IMR-90 (cell line): ENCODE measurements around the gene CARMIL1. TPM values are rescaled to one million over a fixed set of nuclear protein-coding genes. Genes with fewer than 3 reads are reported as not detected.

ENCODE experiments used
- ATAC-seq: fragments of 200-7000 bp; cut with Tn5 transposase; 2 replicates; pipeline ENCODE4 v1.9.1; 2020; ENCODE audit warnings: low read depth, mild to moderate bottlenecking, moderate library complexity
- BruUV-seq: library from RNA; stranded (reverse); fragments of 400-500 nt; replicated peaks from 2 replicates; lab custom pipeline; 2021; lab: Mats Ljungman, UMichigan
- CTCF ChIA-PET: fragments of 300-600 bp; formaldehyde crosslinking; extraction: SDS; loops from one replicate; lab custom pipeline; 2021; ENCODE audit warnings: antibody characterized with exemption; lab: Yijun Ruan, JAX
- POLR2A ChIA-PET: fragments of 300-600 bp; sonication (Branson Sonifier 250); formaldehyde crosslinking; loops from one replicate; lab custom pipeline; 2022; ENCODE audit warnings: antibody characterized with exemption; ENCODE audit not compliant: unreplicated experiment; lab: Charles Lee
- DNase-seq: peaks from one replicate; pipeline ENCODE4 v3.0.0; 2013
- H2AFZ ChIP-seq: replicated peaks from 2 replicates; pipeline ENCODE3; 2013; ENCODE audit warnings: low read length, mild to moderate bottlenecking; ENCODE audit not compliant: poor library complexity
- H2AK5ac ChIP-seq: 2 replicates; pipeline ENCODE4 v1.6.1; 2013; ENCODE audit warnings: low read depth, low read length, inconsistent platforms
- H2AK9ac ChIP-seq: replicated peaks from 2 replicates; pipeline ENCODE3; 2013; ENCODE audit warnings: mild to moderate bottlenecking, low read depth, low read length, moderate library complexity; ENCODE audit not compliant: poor library complexity
- H2BK120ac ChIP-seq: 2 replicates; pipeline ENCODE4 v1.6.1; 2013; ENCODE audit warnings: low read depth, low read length, inconsistent platforms
- H2BK15ac ChIP-seq: 3 replicates; pipeline ENCODE4 v1.6.1; 2013; ENCODE audit warnings: low read depth, low read length, inconsistent platforms
- H2BK20ac ChIP-seq: 2 replicates; pipeline ENCODE4 v1.6.1; 2013; ENCODE audit warnings: low read depth, mild to moderate bottlenecking, inconsistent platforms, low read length, moderate library complexity
- H2BK5ac ChIP-seq: 2 replicates; pipeline ENCODE4 v1.6.1; 2013; ENCODE audit warnings: mild to moderate bottlenecking, low read depth, low read length, inconsistent platforms; ENCODE audit not compliant: poor library complexity, severe bottlenecking
- H3K14ac ChIP-seq: replicated peaks from 2 replicates; pipeline ENCODE4 v1.6.1; 2013; ENCODE audit warnings: low read depth, low read length, inconsistent platforms
- H3K18ac ChIP-seq: 2 replicates; pipeline ENCODE4 v1.6.1; 2013; ENCODE audit warnings: low read depth, low read length, control low read depth
- H3K23ac ChIP-seq: 2 replicates; pipeline ENCODE4 v1.6.1; 2013; ENCODE audit warnings: low read depth, low read length, inconsistent platforms
- H3K27ac ChIP-seq: 2 replicates; pipeline ENCODE4 v1.5.1; 2013; ENCODE audit warnings: mild to moderate bottlenecking, control low read depth, low read length; ENCODE audit not compliant: insufficient read depth
- H3K27me3 ChIP-seq: 2 replicates; pipeline ENCODE4 v1.6.1; 2013; ENCODE audit warnings: low read length; ENCODE audit not compliant: control insufficient read depth, insufficient read depth
- H3K36me3 ChIP-seq: 2 replicates; pipeline ENCODE4 v1.6.1; 2013; ENCODE audit warnings: low read length, mixed read lengths; ENCODE audit not compliant: control insufficient read depth, insufficient read depth
- H3K4ac ChIP-seq: 2 replicates; pipeline ENCODE4 v1.6.1; 2013; ENCODE audit warnings: low read depth, low read length, inconsistent platforms
- H3K4me1 ChIP-seq: 2 replicates; pipeline ENCODE4 v1.6.1; 2013; ENCODE audit warnings: low read length, mixed read lengths; ENCODE audit not compliant: control insufficient read depth, insufficient read depth
- H3K4me2 ChIP-seq: 2 replicates; pipeline ENCODE4 v1.6.1; 2013; ENCODE audit warnings: low read depth, mild to moderate bottlenecking, control low read depth, low read length, moderate library complexity
- H3K4me3 ChIP-seq: 2 replicates; pipeline ENCODE4 v1.5.1; 2013; ENCODE audit warnings: low read depth, mild to moderate bottlenecking, control low read depth, low read length, moderate library complexity; ENCODE audit not compliant: insufficient read depth
- H3K56ac ChIP-seq: 2 replicates; pipeline ENCODE4 v1.6.1; 2013; ENCODE audit warnings: low read length, inconsistent platforms; ENCODE audit not compliant: insufficient read depth; ENCODE audit errors: extremely low read depth
- H3K79me1 ChIP-seq, 2 experiments: 2 replicates each; pipeline ENCODE4 v1.6.1; 2013; ENCODE audit warnings: low read length in 2 of 2, inconsistent platforms in 1 of 2, low read depth in 1 of 2
- H3K9ac ChIP-seq: 2 replicates; pipeline ENCODE4 v1.6.1; 2013; ENCODE audit warnings: low read depth, low read length, control low read depth
- H3K9me1 ChIP-seq: 2 replicates; pipeline ENCODE4 v1.6.1; 2013; ENCODE audit warnings: low read length, inconsistent platforms; ENCODE audit not compliant: insufficient read depth
- H3K9me3 ChIP-seq: 2 replicates; pipeline ENCODE4 v1.6.1; 2013; ENCODE audit warnings: low read length; ENCODE audit not compliant: control insufficient read depth, insufficient read depth
- H4K20me1 ChIP-seq: 2 replicates; pipeline ENCODE4 v1.6.1; 2013; ENCODE audit warnings: low read length, inconsistent platforms; ENCODE audit not compliant: insufficient read depth
- H4K5ac ChIP-seq: 2 replicates; pipeline ENCODE4 v1.6.1; 2013; ENCODE audit warnings: mild to moderate bottlenecking, low read depth, low read length, control low read depth
- H4K8ac ChIP-seq, 2 experiments: 2 replicates each; pipeline ENCODE4 v1.6.1; 2013; ENCODE audit warnings: low read depth in 2 of 2, low read length in 2 of 2, control low read depth in 1 of 2, inconsistent platforms in 1 of 2
- H4K91ac ChIP-seq: 2 replicates; pipeline ENCODE4 v1.6.1; 2013; ENCODE audit warnings: low read depth, low read length, inconsistent platforms; ENCODE audit not compliant: insufficient read depth
- CEBPB ChIP-seq: IDR thresholded peaks from 2 replicates; pipeline ENCODE4 v1.6.1; 2012; ENCODE audit warnings: low read depth, low read length, improper control_type of control experiment
- MAFK ChIP-seq: IDR thresholded peaks from 2 replicates; pipeline ENCODE4 v1.6.1; 2012; ENCODE audit warnings: low read depth, low read length, improper control_type of control experiment
- MAZ ChIP-seq: IDR thresholded peaks from 2 replicates; pipeline ENCODE4 v1.6.1; 2012; ENCODE audit warnings: low read depth, mild to moderate bottlenecking, low read length, improper control_type of control experiment, moderate library complexity, borderline replicate concordance
- MXI1 ChIP-seq: IDR thresholded peaks from 2 replicates; pipeline ENCODE4 v1.6.1; 2012; ENCODE audit warnings: low read depth, mild to moderate bottlenecking, low read length, moderate library complexity, borderline replicate concordance
- NFE2L2 ChIP-seq: fragments of 150-350 bp; IDR thresholded peaks from 2 replicates; pipeline ENCODE4 v1.6.1; 2016; ENCODE audit warnings: low read depth, mild to moderate bottlenecking, low read length
- RAD21 ChIP-seq: IDR thresholded peaks from 2 replicates; pipeline ENCODE4 v1.6.1; 2012; ENCODE audit warnings: low read length, improper control_type of control experiment
- RCOR1 ChIP-seq: IDR thresholded peaks from 2 replicates; pipeline ENCODE4 v1.6.1; 2012; ENCODE audit warnings: mild to moderate bottlenecking, low read length, improper control_type of control experiment; ENCODE audit not compliant: insufficient replicate concordance
- RFX5 ChIP-seq: IDR thresholded peaks from 2 replicates; pipeline ENCODE4 v1.8.0; 2012; ENCODE audit warnings: low read depth, mild to moderate bottlenecking, low read length, moderate library complexity
- WGBS, 2 experiments: methylation state at CpG; one replicate each; pipeline versions ENCODE4 v1.1.5 to v1.1.7; 2013; ENCODE audit warnings: missing lambda C conversion rate in 2 of 2; ENCODE audit not compliant: insufficient read length in 1 of 2; ENCODE audit errors: extremely low coverage in 2 of 2; 5-methylcytosine and 5-hydroxymethylcytosine counted together
- dilution Hi-C: fragments of 300-500 bp; cut with HindIII; formaldehyde crosslinking; loops from one replicate; pipeline ENCODE4 v1.14.3; 2018; ENCODE audit warnings: low sequenced_read_pairs; ENCODE audit not compliant: unreplicated experiment
- in situ Hi-C: fragments of 300-500 bp; cut with MboI; formaldehyde crosslinking; loops from 3 replicates; pipeline ENCODE4 v1.14.3; 2019; ENCODE audit warnings: low sequenced_read_pairs, inconsistent platforms, mixed read lengths
- intact Hi-C: fragments of 100-400 bp; cut with micrococcal nuclease; formaldehyde crosslinking; loops from 2 replicates; pipeline ENCODE4 v1.10.0; 2022
- polyA plus RNA-seq, 3 experiments: library from polyadenylated mRNA; depleted of rRNA; stranded (reverse); fragments of >200 nt; gene quantifications; 2 replicates each; pipeline ENCODE4 v1.2.3, GENCODE V29; 2012; ENCODE audit warnings: low replicate concordance in 1 of 3
- total RNA-seq: library from RNA; depleted of rRNA; stranded (reverse); fragments of >200 nt; gene quantifications from 2 replicates; pipeline ENCODE4 v1.2.3, GENCODE V29; 2012

The CARMIL1 gene
- total and polyA plus RNA-seq, 2 of the 4 experiments (the other 2 are of a cell fraction) = 1.3 to 2.9 TPM

DNA sequence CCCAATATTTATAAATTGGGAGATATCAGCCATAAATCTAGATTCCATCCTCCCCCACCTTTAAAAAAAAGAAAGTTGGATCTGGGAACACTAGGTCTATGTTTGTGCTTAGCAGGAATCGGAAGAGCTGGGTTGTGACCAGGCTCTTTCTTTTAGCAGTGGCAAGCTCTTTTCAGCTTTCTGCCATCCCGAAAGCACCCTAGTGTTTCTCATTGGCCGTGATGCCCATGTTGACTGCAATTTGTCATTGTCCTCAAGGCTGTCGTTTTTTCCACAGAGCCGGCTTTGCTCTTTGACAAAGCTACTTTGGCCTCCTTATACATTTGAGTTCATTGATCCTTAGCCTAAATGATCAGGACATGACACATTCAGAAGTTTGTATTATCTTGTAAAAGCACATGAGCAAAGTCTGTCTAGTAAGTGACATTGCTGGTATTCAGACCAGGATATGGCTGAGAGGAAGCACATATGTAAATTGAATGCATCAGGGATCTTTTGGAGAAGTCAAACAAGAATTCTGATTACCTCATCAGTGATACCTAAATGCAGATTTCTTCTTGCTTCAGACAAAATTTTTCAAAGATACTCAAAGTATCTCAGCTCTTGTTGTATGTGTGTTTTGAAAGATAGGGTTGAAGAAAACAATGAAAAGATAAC lies 50.1 kb downstream of the CARMIL1 start:
- no peak overlapping the region for H3K23ac ChIP-seq
- H2BK5ac ChIP-seq = no peak overlapping the region
- in situ Hi-C loops = no loop called here
- H3K4ac ChIP-seq = no peak overlapping the region
- H4K5ac ChIP-seq = no peak overlapping the region
- no peak overlapping the region for H3K4me3 ChIP-seq
- H3K27me3 ChIP-seq = no peaks in the 10 kb centered on the region; the same call in 1 of the 2 replicates
- no CpG with 5 or more reads among the region's 5 CpGs for WGBS, 2 experiments
- peaks cover 0 to 3% of the 10 kb centered on the region in 2 experiments; a peak in 1 of 4 replicates for H3K79me1 ChIP-seq
- DNase-seq (no peak), ATAC-seq (no peak)
- no peak overlapping the region for H3K56ac ChIP-seq
- H2BK120ac ChIP-seq = no peak overlapping the region
- no peak overlapping the region for H2AK5ac ChIP-seq
- ChIA-PET POLR2A (no interaction called here), CTCF (no interaction called here)
- dilution Hi-C loops = no loop called here
- no peak overlapping the region for H3K14ac ChIP-seq
- TF ChIP-seq RCOR1 = no peak
- TF ChIP-seq MXI1 = no peak
- no peak for TF ChIP-seq RAD21
- no peak for TF ChIP-seq RFX5
- TF ChIP-seq CEBPB = no peak
- no peak for TF ChIP-seq NFE2L2
- TF ChIP-seq MAFK = no peak
- no peak for TF ChIP-seq MAZ
- no peak overlapping the region for H4K91ac ChIP-seq
- no peaks in the 10 kb centered on the region for H3K9me3 ChIP-seq
- H2AFZ ChIP-seq = no peak overlapping the region
- H2BK20ac ChIP-seq = no peak overlapping the region
- intact Hi-C loops = no loop called here
- peaks cover 6% of the 10 kb centered on the region; the same call in 1 of the 2 replicates for H3K4me1 ChIP-seq
- no peaks in the 10 kb centered on the region for H3K36me3 ChIP-seq
- H3K18ac ChIP-seq = no peak overlapping the region
- H3K4me2 ChIP-seq = no peak overlapping the region
- no peaks in the 10 kb centered on the region; the same call in 1 of the 2 replicates for H4K20me1 ChIP-seq
- H3K27ac ChIP-seq = no peak overlapping the region
- H2BK15ac ChIP-seq = no peak overlapping the region
- no peak overlapping the region for H3K9ac ChIP-seq
- H2AK9ac ChIP-seq = no peak overlapping the region
- peaks cover 3% of the 10 kb centered on the region; the same call in 1 of the 2 replicates for H3K9me1 ChIP-seq
- BruUV-seq = no TSS peak
- H4K8ac ChIP-seq = no peak overlapping the region
